Trophoblast cell (in vitro differentiated cells and primary cell): ENCODE measurements around the gene ATM.
A peak's percentile ranks its signal among the peaks of the same experiment; 100 is the strongest.

Experiments
- DNase-seq, 2 donors: peaks; one replicate each; pipeline ENCODE4 v3.0.0-alpha.2; 2016
- H2AFZ ChIP-seq: 2 replicates; pipeline ENCODE4 v1.6.1; 2013; ENCODE audit warnings: low read length, moderate library complexity, mild to moderate bottlenecking; ENCODE audit not compliant: insufficient read depth, poor library complexity
- H2AK5ac ChIP-seq: 2 replicates; pipeline ENCODE4 v1.6.1; 2013; ENCODE audit warnings: mild to moderate bottlenecking, low read length
- H2BK120ac ChIP-seq: 2 replicates; pipeline ENCODE4 v1.6.1; 2013; ENCODE audit warnings: low read length, mild to moderate bottlenecking, moderate library complexity; ENCODE audit not compliant: insufficient read depth, poor library complexity
- H2BK12ac ChIP-seq: 2 replicates; pipeline ENCODE4 v1.6.1; 2013; ENCODE audit warnings: mild to moderate bottlenecking, low read length, moderate library complexity
- H2BK5ac ChIP-seq: 2 replicates; pipeline ENCODE4 v1.6.1; 2013; ENCODE audit warnings: low read length, low read depth, moderate library complexity, mild to moderate bottlenecking; ENCODE audit not compliant: poor library complexity
- H3K14ac ChIP-seq: 2 replicates; pipeline ENCODE4 v1.6.1; 2013; ENCODE audit warnings: mild to moderate bottlenecking, low read length
- H3K18ac ChIP-seq: 2 replicates; pipeline ENCODE4 v1.6.1; 2013; ENCODE audit warnings: mild to moderate bottlenecking, low read length
- H3K23ac ChIP-seq: 2 replicates; pipeline ENCODE4 v1.6.1; 2013; ENCODE audit warnings: low read length
- H3K27ac ChIP-seq: 2 replicates; pipeline ENCODE4 v1.5.1; 2013; ENCODE audit warnings: low read depth, mild to moderate bottlenecking, inconsistent platforms, low read length, moderate library complexity
- H3K27me3 ChIP-seq: 2 replicates; pipeline ENCODE4 v1.6.1; 2013; ENCODE audit warnings: inconsistent platforms, mild to moderate bottlenecking, low read length, moderate library complexity; ENCODE audit not compliant: insufficient read depth
- H3K36me3 ChIP-seq, 2 experiments: 1 replicate in 1 of 2; 2 replicates in 1 of 2; pipeline ENCODE4 v1.6.1; 2013; ENCODE audit warnings: low read length in 2 of 2, mild to moderate bottlenecking in 2 of 2, moderate library complexity in 1 of 2; ENCODE audit not compliant: insufficient read depth in 2 of 2, control insufficient read depth in 1 of 2
- H3K4ac ChIP-seq: 2 replicates; pipeline ENCODE4 v1.6.1; 2013; ENCODE audit warnings: low read depth, mild to moderate bottlenecking, low read length, moderate library complexity
- H3K4me1 ChIP-seq, 2 experiments: 1 replicate in 1 of 2; 2 replicates in 1 of 2; pipeline ENCODE4 v1.6.1; 2013; ENCODE audit warnings: low read length in 2 of 2, mild to moderate bottlenecking in 2 of 2, moderate library complexity in 1 of 2; ENCODE audit not compliant: insufficient read depth in 2 of 2, control insufficient read depth in 1 of 2
- H3K4me2 ChIP-seq: 2 replicates; pipeline ENCODE4 v1.6.1; 2013; ENCODE audit warnings: inconsistent platforms, mild to moderate bottlenecking, low read length, moderate library complexity
- H3K4me3 ChIP-seq: 2 replicates; pipeline ENCODE4 v1.5.1; 2013; ENCODE audit warnings: mild to moderate bottlenecking, low read depth, low read length, inconsistent platforms
- H3K79me1 ChIP-seq: one replicate; pipeline ENCODE4 v1.6.1; 2013; ENCODE audit warnings: low read length
- H3K79me2 ChIP-seq: 2 replicates; pipeline ENCODE4 v1.6.1; 2013; ENCODE audit warnings: low read length, mild to moderate bottlenecking; ENCODE audit not compliant: control insufficient read depth, insufficient read depth, poor library complexity
- H3K9ac ChIP-seq: 2 replicates; pipeline ENCODE4 v1.6.1; 2013; ENCODE audit warnings: mild to moderate bottlenecking, low read length
- H3K9me3 ChIP-seq: 2 replicates; pipeline ENCODE4 v1.6.1; 2013; ENCODE audit warnings: low read depth, mild to moderate bottlenecking, control low read depth, inconsistent platforms, low read length; ENCODE audit not compliant: insufficient read depth
- H4K12ac ChIP-seq: 2 replicates; pipeline ENCODE4 v1.6.1; 2013; ENCODE audit warnings: low read depth, mild to moderate bottlenecking, low read length, moderate library complexity
- H4K8ac ChIP-seq: 2 replicates; pipeline ENCODE4 v1.6.1; 2013; ENCODE audit warnings: low read depth, mild to moderate bottlenecking, low read length, moderate library complexity
- H4K91ac ChIP-seq: one replicate; pipeline ENCODE4 v1.6.1; 2013; ENCODE audit warnings: low read depth, mild to moderate bottlenecking, low read length, moderate library complexity
- WGBS: extraction: QIAGEN DNeasy Blood & Tissue Kit; methylation state at CpG from one replicate; pipeline ENCODE4 v1.1.7; 2013; ENCODE audit warnings: missing lambda C conversion rate; ENCODE audit not compliant: insufficient read length, insufficient coverage; ENCODE audit errors: extremely low coverage; 5-methylcytosine and 5-hydroxymethylcytosine counted together

ATM gene

GRCh38 chr11:108204376-108204775, 18.5 kb upstream of the ATM start:
- H4K8ac ChIP-seq = peak overlapping the region; percentile 30
- H3K9me3 ChIP-seq = peaks cover 11% of the 10 kb centered on the region
- no CpG with 5 or more reads among the region's 9 CpGs for WGBS
- no peak overlapping the region for H3K4ac ChIP-seq
- peaks cover 2% of the 10 kb centered on the region for H3K79me2 ChIP-seq
- H3K27ac ChIP-seq = peak overlapping the region; percentile 63
- no peak overlapping the region for H2AFZ ChIP-seq
- H3K4me1 ChIP-seq = peaks cover 14 to 21% of the 10 kb centered on the region in 2 experiments
- H3K18ac ChIP-seq = no peak overlapping the region
- no peak overlapping the region for H3K9ac ChIP-seq
- H3K14ac ChIP-seq = no peak overlapping the region
- no peak overlapping the region for H2BK120ac ChIP-seq
- peaks cover 13% of the 10 kb centered on the region for H3K79me1 ChIP-seq
- no peak overlapping the region for H2BK5ac ChIP-seq
- H3K27me3 ChIP-seq = no peaks in the 10 kb centered on the region
- H3K36me3 ChIP-seq = peaks cover 24 to 34% of the 10 kb centered on the region in 2 experiments
- no peak overlapping the region for H3K4me3 ChIP-seq
- no peak overlapping the region for H4K12ac ChIP-seq
- peak; percentile 85 to 89 for DNase-seq
- H2BK12ac ChIP-seq = no peak overlapping the region
- peak overlapping the region; percentile 30 for H4K91ac ChIP-seq
- H2AK5ac ChIP-seq = no peak overlapping the region
- H3K4me2 ChIP-seq = no peak overlapping the region
- H3K23ac ChIP-seq = no peak overlapping the region

DNA sequence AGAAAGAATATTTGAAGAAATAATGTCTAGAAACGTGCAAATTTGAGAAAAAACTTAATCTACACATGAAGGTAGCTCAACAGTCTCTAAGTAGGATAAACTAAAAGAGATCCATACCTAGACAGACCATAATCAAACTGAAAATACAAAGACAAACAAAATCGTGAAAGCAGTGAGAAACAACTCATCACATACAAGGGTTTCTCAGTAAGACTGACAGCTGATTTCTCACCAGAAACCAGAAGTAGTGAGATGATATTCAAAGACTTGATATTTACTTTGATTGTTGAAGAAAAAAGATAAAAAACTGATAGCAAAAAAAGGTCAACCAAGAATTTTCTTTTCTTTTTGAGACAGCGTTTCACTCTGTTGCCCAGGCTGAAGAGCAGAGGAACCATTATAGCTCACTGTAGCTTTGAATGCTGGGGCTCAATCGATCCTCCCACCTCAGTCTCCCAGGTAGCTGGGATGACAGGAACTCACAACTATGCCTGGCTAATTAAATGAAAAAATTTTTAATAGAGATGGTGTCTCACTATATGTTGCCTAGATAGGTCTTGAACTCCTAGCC, 17.9 kb upstream of the ATM start:
- Histone ChIP-seq H3K23ac (no peak overlapping the region), H3K4ac (no peak overlapping the region), H3K27me3 (no peaks in the 10 kb centered on the region), H3K14ac (no peak overlapping the region), H3K4me1 (peaks cover 11 to 17% of the 10 kb centered on the region in 2 experiments), H3K9ac (no peak overlapping the region), H2AK5ac (no peak overlapping the region), H4K91ac (no peak overlapping the region), H3K4me3 (no peak overlapping the region), H2BK5ac (no peak overlapping the region), H3K27ac (no peak overlapping the region), H2BK120ac (no peak overlapping the region), H2BK12ac (no peak overlapping the region), H3K9me3 (peaks cover 11% of the 10 kb centered on the region), H3K18ac (no peak overlapping the region), H3K79me1 (peaks cover 10% of the 10 kb centered on the region), H3K79me2 (no peaks in the 10 kb centered on the region), H2AFZ (no peak overlapping the region), H4K8ac (no peak overlapping the region), H3K4me2 (no peak overlapping the region), H3K36me3 (peaks cover 24 to 34% of the 10 kb centered on the region in 2 experiments), H4K12ac (no peak overlapping the region)
- DNase-seq = no peak
- no CpG with 5 or more reads among the region's 4 CpGs for WGBS

DNA sequence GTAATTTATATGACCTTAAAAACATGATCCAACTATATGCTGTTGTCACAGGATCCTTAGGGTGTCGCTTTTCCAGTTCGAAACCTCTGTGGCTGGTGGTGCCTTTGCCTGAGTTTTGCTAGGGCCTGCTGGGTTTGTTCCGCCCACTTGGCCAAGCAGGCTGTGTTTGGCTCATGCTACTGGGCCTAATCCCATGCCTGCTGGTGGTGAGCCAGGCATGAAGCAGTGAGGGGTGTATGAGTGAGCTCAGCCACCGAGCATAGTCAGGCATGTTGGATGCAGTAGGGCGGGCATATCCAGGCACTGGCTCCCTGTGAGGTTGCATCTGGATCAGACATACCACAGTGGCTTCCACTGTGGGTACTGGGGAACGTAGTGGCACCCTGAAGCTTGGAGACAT, 16.7 kb upstream of the ATM start:
- Histone ChIP-seq H2BK5ac (no peak overlapping the region), H3K14ac (no peak overlapping the region), H3K36me3 (peaks cover 28 to 43% of the 10 kb centered on the region in 2 experiments), H2BK120ac (no peak overlapping the region), H3K79me2 (no peaks in the 10 kb centered on the region), H3K23ac (no peak overlapping the region), H4K8ac (no peak overlapping the region), H3K4me3 (no peak overlapping the region), H2AK5ac (no peak overlapping the region), H4K91ac (no peak overlapping the region), H2BK12ac (no peak overlapping the region), H3K27me3 (no peaks in the 10 kb centered on the region), H3K9ac (no peak overlapping the region), H4K12ac (no peak overlapping the region), H2AFZ (no peak overlapping the region), H3K4me1 (peaks cover 5 to 9% of the 10 kb centered on the region in 2 experiments), H3K4ac (no peak overlapping the region), H3K79me1 (peaks cover 1% of the 10 kb centered on the region), H3K27ac (no peak overlapping the region), H3K9me3 (peaks cover 13% of the 10 kb centered on the region), H3K4me2 (no peak overlapping the region), H3K18ac (no peak overlapping the region)
- no CpG with 5 or more reads among the region's 6 CpGs for WGBS
- DNase-seq = no peak

DNA sequence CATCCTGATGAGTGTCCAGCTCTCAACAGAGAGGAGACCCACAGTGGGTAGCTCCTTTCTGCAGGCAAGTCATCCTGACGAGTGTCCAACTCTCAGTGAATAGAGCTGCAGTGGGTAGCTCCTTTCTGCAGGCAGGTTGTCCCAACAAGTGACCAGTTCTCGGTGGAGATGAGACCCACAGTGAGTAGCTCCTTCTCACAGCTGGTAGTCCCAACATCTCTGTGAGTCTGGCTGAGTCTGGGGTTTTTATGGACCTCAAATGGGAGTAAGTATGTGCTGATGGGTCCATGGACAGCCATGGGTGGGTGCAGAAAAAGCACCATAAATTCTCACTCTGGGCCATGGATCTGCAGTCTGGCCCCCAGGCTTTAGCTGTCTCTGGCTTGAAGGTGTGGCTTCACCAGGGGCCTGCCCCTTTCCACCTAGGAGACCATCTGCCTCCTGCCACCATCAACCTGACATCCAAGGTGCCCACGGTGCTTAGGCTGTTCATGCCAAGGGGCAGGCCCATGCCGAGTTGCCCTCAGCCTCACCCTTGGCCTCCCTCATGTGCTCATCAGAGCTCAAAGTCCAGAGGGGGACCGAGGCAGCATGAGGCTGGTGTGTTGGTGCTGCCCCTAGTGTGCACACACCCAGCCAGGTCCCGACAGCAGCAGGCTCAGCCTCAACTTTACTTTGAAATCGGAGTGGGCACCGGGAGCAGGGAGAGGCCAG, 15.7 kb upstream of the ATM start:
- Histone ChIP-seq H3K9ac (no peak overlapping the region), H3K4me2 (no peak overlapping the region), H3K23ac (no peak overlapping the region), H3K4me3 (no peak overlapping the region), H2BK120ac (no peak overlapping the region), H3K4me1 (peaks cover 5 to 9% of the 10 kb centered on the region in 2 experiments), H2BK12ac (no peak overlapping the region), H3K27ac (no peak overlapping the region), H4K91ac (no peak overlapping the region), H2AFZ (no peak overlapping the region), H2AK5ac (no peak overlapping the region), H3K9me3 (peaks cover 13% of the 10 kb centered on the region), H4K8ac (no peak overlapping the region), H4K12ac (no peak overlapping the region), H3K27me3 (no peaks in the 10 kb centered on the region), H3K18ac (no peak overlapping the region), H3K4ac (no peak overlapping the region), H2BK5ac (no peak overlapping the region), H3K79me2 (no peaks in the 10 kb centered on the region), H3K36me3 (peaks cover 30 to 43% of the 10 kb centered on the region in 2 experiments), H3K79me1 (peaks cover 1% of the 10 kb centered on the region), H3K14ac (no peak overlapping the region)
- DNase-seq = no peak
- WGBS = no CpG with 5 or more reads among the region's 8 CpGs
